ENCODE data around the gene UTF1. TPM values are rescaled to one million over a fixed set of nuclear protein-coding genes. Genes with fewer than 3 reads are reported as not detected.

The UTF1 gene
- total and polyA plus RNA-seq, 2 experiments from 2014 or later: 12.2 to 51.4 TPM

- Histone ChIP-seq H3K4me2 (no peak overlapping the region), H3K79me2 (replicated peaks; ENCODE audit: insufficient read depth) (no peaks in the 10 kb centered on the region), H2AFZ (no peak overlapping the region), H3K27ac (ENCODE audit: low read depth) (no peak overlapping the region), H3K4me1 (ENCODE audit: insufficient read depth) (no peaks in the 10 kb centered on the region), H3K27me3 (ENCODE audit: insufficient read depth) (no peaks in the 10 kb centered on the region), H3K4me3 (no peak overlapping the region), H3F3A (replicated peaks; ENCODE audit: low read depth) (no peaks in the 10 kb centered on the region), H4K20me1 (replicated peaks; ENCODE audit: insufficient read depth) (no peaks in the 10 kb centered on the region), H3K9me2 (ENCODE audit: insufficient read depth) (no peaks in the 10 kb centered on the region), H3K36me3 (ENCODE audit: insufficient read depth) (no peaks in the 10 kb centered on the region)
- DNase-seq (ENCODE audit: low spot score): no peak
- no peak for ATAC-seq
- Mint-ChIP-seq H3K27ac (no peak overlapping the region), H3K36me3 (ENCODE audit: low read depth) (peaks cover 3% of the 10 kb centered on the region; the same call in 1 of the 3 replicates), H3K9me3 (no peaks in the 10 kb centered on the region), H3K27me3 (ENCODE audit: insufficient read depth, low read depth, poor library complexity) (peaks cover 6% of the 10 kb centered on the region), H3K4me3 (no peak overlapping the region), H3K4me1 (no peaks in the 10 kb centered on the region; the same call in 2 of the 3 replicates)
- TF ChIP-seq STAT1 (IDR thresholded peaks at IDR 0.05; ENCODE audit: unreplicated experiment): no peak
- TF ChIP-seq ZNF114 (CRISPR knock-in tag; IDR thresholded peaks at IDR 0.05): no peak
- no peak for TF ChIP-seq CTCF (conservative IDR thresholded peaks at IDR 0.05; ENCODE audit: low read depth in 2 of 2)
These were observed 39.4 kb downstream of the UTF1 start for GRCh38 chr10:133269367-133269766.

- Mint-ChIP-seq H3K27me3 (ENCODE audit: insufficient read depth, low read depth, poor library complexity) (peaks cover 6% of the 10 kb centered on the region), H3K4me3 (no peak overlapping the region), H3K36me3 (ENCODE audit: low read depth) (peaks cover 3% of the 10 kb centered on the region; the same call in 1 of the 3 replicates), H3K4me1 (no peaks in the 10 kb centered on the region; the same call in 2 of the 3 replicates), H3K27ac (no peak overlapping the region), H3K9me3 (no peaks in the 10 kb centered on the region)
- Histone ChIP-seq H3K27me3 (ENCODE audit: insufficient read depth) (no peaks in the 10 kb centered on the region), H3K4me3 (no peak overlapping the region), H3K4me2 (no peak overlapping the region), H4K20me1 (replicated peaks; ENCODE audit: insufficient read depth) (no peaks in the 10 kb centered on the region), H3K36me3 (ENCODE audit: insufficient read depth) (no peaks in the 10 kb centered on the region), H3K27ac (ENCODE audit: low read depth) (no peak overlapping the region), H3K79me2 (replicated peaks; ENCODE audit: insufficient read depth) (no peaks in the 10 kb centered on the region), H3F3A (replicated peaks; ENCODE audit: low read depth) (no peaks in the 10 kb centered on the region), H3K9me2 (ENCODE audit: insufficient read depth) (no peaks in the 10 kb centered on the region), H3K4me1 (ENCODE audit: insufficient read depth) (no peaks in the 10 kb centered on the region), H2AFZ (no peak overlapping the region)
- ATAC-seq: no peak
- no peak for DNase-seq (ENCODE audit: low spot score)
- TF ChIP-seq EZH2 (IDR thresholded peaks at IDR 0.05; ENCODE audit: low read depth, unreplicated experiment): no peak
- TF ChIP-seq ZNF331 (CRISPR knock-in tag; IDR thresholded peaks at IDR 0.05; ENCODE audit: low read depth): no peak
- no peak for TF ChIP-seq REST (IDR thresholded peaks at IDR 0.05; ENCODE audit: unreplicated experiment)
- no peak for TF ChIP-seq NANOG (IDR thresholded peaks at IDR 0.05; ENCODE audit: borderline replicate concordance)
- TF ChIP-seq STAT1 (IDR thresholded peaks at IDR 0.05; ENCODE audit: unreplicated experiment): no peak
- no peak for TF ChIP-seq ZNF114 (CRISPR knock-in tag; IDR thresholded peaks at IDR 0.05)
- no peak for TF ChIP-seq JUNB (IDR thresholded peaks at IDR 0.05; ENCODE audit: unreplicated experiment)
- no peak for TF ChIP-seq ZNF462 (CRISPR knock-in tag; IDR thresholded peaks at IDR 0.05)
These were observed 40.2 kb downstream of the UTF1 start for GRCh38 chr10:133270204-133270603.

Data from GM23338 (cell line).